K562 (cell line): ENCODE results near the gene FAM89B. TPM values are rescaled to one million over a fixed set of nuclear protein-coding genes. Genes with fewer than 3 reads are reported as not detected.

Experiments used
- CSDE1 ChIP-seq, 2 experiments: fragments of 450-650 bp; IDR thresholded peaks; 2 replicates each; pipeline ENCODE4 v1.6.1; 2016; ENCODE audit warnings: mild to moderate bottlenecking in 1 of 2
- DIDO1 ChIP-seq: fragments of 450-650 bp; IDR thresholded peaks from 2 replicates; pipeline ENCODE4 v1.6.1; 2016; ENCODE audit warnings: low read depth, missing biosample characterization, missing genetic modification characterization
- EP400 ChIP-seq: fragments of 450-650 bp; IDR thresholded peaks from 2 replicates; pipeline ENCODE4 v1.6.1; 2017; ENCODE audit warnings: antibody characterized with exemption, mild to moderate bottlenecking, moderate library complexity
- ETV1 ChIP-seq: fragments of 450-650 bp; conservative IDR thresholded peaks from 2 replicates; pipeline ENCODE4 v1.6.1; 2016; ENCODE audit warnings: missing genetic modification characterization, control low read depth, low read depth, missing compliant biosample characterization
- HSF4 ChIP-seq: fragments of 250-450 bp; sonication (Bioruptor Pico); IDR thresholded peaks from 2 replicates; pipeline ENCODE4 v2.1.2; 2022; ENCODE audit warnings: mild to moderate bottlenecking, moderate library complexity, borderline replicate concordance
- JUN ChIP-seq, 2 experiments: sonication (generic) in 1 of 2; formaldehyde crosslinking in 1 of 2; IDR thresholded peaks; 2 replicates each; pipeline versions ENCODE4 v1.6.1 to v1.8.0; 2012 to 2022; ENCODE audit warnings: borderline replicate concordance in 2 of 2, mild to moderate bottlenecking in 2 of 2, improper control_type of control experiment in 1 of 2, low read depth in 1 of 2, low read length in 1 of 2, missing genetic modification reagents in 1 of 2
- KLF6 ChIP-seq: fragments of 250-450 bp; sonication (Bioruptor Pico); IDR thresholded peaks from 2 replicates; pipeline ENCODE4 v1.4.0; 2020; ENCODE audit warnings: mild to moderate bottlenecking, moderate library complexity, borderline replicate concordance
- NRF1 ChIP-seq, 2 experiments: fragments of 450-650 bp; IDR thresholded peaks in 1 of 2; conservative IDR thresholded peaks in 1 of 2; 2 replicates each; pipeline ENCODE4 v1.6.1; 2014; ENCODE audit warnings: mild to moderate bottlenecking in 2 of 2
- POLR2H ChIP-seq: IDR thresholded peaks from 2 replicates; pipeline ENCODE4 v1.6.1; 2016; ENCODE audit warnings: missing genetic modification characterization, low read depth, mild to moderate bottlenecking, control low read depth, missing compliant biosample characterization, moderate library complexity
- POLR3A ChIP-seq: IDR thresholded peaks from 2 replicates; pipeline ENCODE4 v1.6.1; 2011; ENCODE audit warnings: borderline replicate concordance, mild to moderate bottlenecking, moderate library complexity; ENCODE audit not compliant: insufficient read length, insufficient read depth; ENCODE audit errors: extremely low read depth
- TBL1XR1 ChIP-seq, 2 experiments: IDR thresholded peaks; 2 replicates each; pipeline ENCODE4 v1.6.1; 2012; ENCODE audit warnings: improper control_type of control experiment in 2 of 2, low read length in 2 of 2, mild to moderate bottlenecking in 1 of 2
- TCF7L2 ChIP-seq: fragments of 150-350 bp; IDR thresholded peaks from 2 replicates; pipeline ENCODE4 v1.6.1; 2016; ENCODE audit warnings: low read depth, mild to moderate bottlenecking, low read length, moderate library complexity
- XRCC4 ChIP-seq: IDR thresholded peaks from one replicate; pipeline ENCODE4 v1.6.1; 2011; ENCODE audit not compliant: insufficient read depth, insufficient read length; ENCODE audit errors: extremely low read depth
- ZNF224 ChIP-seq: sonication (generic); formaldehyde crosslinking; IDR thresholded peaks from 2 replicates; pipeline ENCODE4 v1.8.0; 2022; ENCODE audit warnings: mild to moderate bottlenecking, missing genetic modification reagents
- ZNF263 ChIP-seq: sonication (generic); formaldehyde crosslinking; IDR thresholded peaks from 2 replicates; pipeline ENCODE4 v1.8.0; 2022; ENCODE audit warnings: mild to moderate bottlenecking, missing genetic modification reagents, borderline replicate concordance
- polyA plus RNA-seq, 8 experiments: library from polyadenylated mRNA; depleted of rRNA in 4 of 8; stranded (reverse) in 5 of 8; unstranded in 3 of 8; fragments of >200 nt; fragmentation: Nextera tagmentation in 2 of 8; fragmentation: Illumina TruSeq in 1 of 8; extraction: Ambion mirVana in 2 of 8; extraction: Trizol in 1 of 8; gene quantifications; 2 replicates each; pipeline versions ENCODE4 v1.2.1 to v1.2.3, GENCODE V29; 2011 to 2014; ENCODE audit warnings: inconsistent platforms in 1 of 8, missing spikeins in 1 of 8
- total RNA-seq, 7 experiments: library from RNA; depleted of rRNA in 6 of 7; stranded (reverse); fragments of >200 nt in 6 of 7; fragmentation: Illumina TruSeq in 2 of 7; extraction: Trizol in 2 of 7; gene quantifications; 2 replicates each; pipeline versions ENCODE4 v1.2.1 to v1.2.3, GENCODE V29; 2011 to 2021; ENCODE audit warnings: low replicate concordance in 1 of 7
- TF ChIP-seq, protein P1 (sequence below): sonication (generic); formaldehyde crosslinking; IDR thresholded peaks from 2 replicates; pipeline ENCODE4 v1.8.1; 2022; ENCODE audit warnings: missing genetic modification reagents
- TF ChIP-seq, protein P2 (sequence below): IDR thresholded peaks from 2 replicates; pipeline ENCODE4 v1.6.1; 2011; ENCODE audit warnings: borderline replicate concordance, low read depth, mild to moderate bottlenecking, moderate library complexity, low read length; ENCODE audit not compliant: insufficient read depth, poor library complexity, severe bottlenecking
- TF ChIP-seq, protein P3 (sequence below): sonication (generic); formaldehyde crosslinking; IDR thresholded peaks from 2 replicates; pipeline ENCODE4 v1.8.1; 2023; ENCODE audit warnings: mild to moderate bottlenecking, missing genetic modification reagents

Gene FAM89B
- total and polyA plus RNA-seq, 9 of the 15 experiments (the other 6 are each of a cell fraction or from before 2014, with no cell fraction given) = 0.32 to 27.6 (median 11.9) TPM

DNA sequence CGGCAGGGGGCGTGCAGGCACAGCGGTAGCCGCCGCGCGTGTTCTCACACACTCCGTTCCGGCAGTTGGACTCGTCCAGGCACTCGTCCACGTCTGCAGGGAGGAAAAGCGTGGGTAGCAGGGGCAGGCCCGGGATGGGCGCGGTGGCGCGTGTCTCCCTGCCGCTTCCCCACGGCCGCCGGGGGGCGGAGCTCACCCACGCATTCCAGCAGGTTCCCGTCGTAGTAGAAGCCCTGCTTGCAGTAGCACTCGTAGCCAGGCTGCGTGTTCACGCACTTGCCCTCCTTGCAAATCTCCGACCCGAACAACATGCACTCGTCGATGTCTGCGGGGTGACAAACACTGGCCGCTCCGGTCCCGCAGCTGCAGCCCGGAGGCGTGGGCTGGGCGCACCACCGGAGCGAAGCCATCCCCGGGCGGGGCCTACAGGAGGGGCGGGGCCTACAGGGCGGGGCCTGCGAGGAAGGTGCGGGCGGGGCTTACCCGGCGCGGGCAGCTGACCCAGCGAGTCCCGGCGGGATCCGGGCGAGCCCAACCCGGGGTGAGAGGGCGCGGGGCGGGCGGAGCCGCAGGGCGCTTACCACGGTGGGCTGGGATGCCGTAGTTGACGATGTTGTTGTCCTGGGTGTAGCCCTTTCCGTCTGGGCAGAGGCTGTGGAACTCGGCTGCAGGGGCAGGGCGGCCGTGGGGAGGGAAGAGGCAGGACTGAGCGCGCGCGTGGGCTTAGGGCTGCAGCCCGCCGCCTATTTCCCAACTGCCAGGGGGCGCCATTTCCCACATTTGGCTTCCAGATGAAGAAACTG, 31.8 kb upstream of the FAM89B start (continued):
- TF ChIP-seq JUN (IDR thresholded peaks at IDR 0.05; ENCODE audit: borderline replicate concordance, low read depth, low read length) (no peak), JUN (CRISPR knock-in tag; IDR thresholded peaks at IDR 0.05; ENCODE audit: borderline replicate concordance) (peak; percentile 60; the same call in 1 of the 2 replicates), TBL1XR1 (IDR thresholded peaks at IDR 0.05; ENCODE audit: low read length in 2 of 2) (peak in 1 of 2 experiments; percentile 13; a peak in 1 of 4 replicates), CSDE1 (IDR thresholded peaks at IDR 0.05) (no peak), ETV1 (tag) (no peak), ZNF263 (peak; percentile 32; the same call in 1 of the 2 replicates), TCF7L2 (no peak), XRCC4 (no peak), EP400 (peak; percentile 84), DIDO1 (no peak), POLR3A (no peak), KLF6 (0 out of 2 replicates have a peak, but pooled peaks have one; percentile 21), POLR2H (no peak), NRF1 (conservative IDR thresholded peaks at IDR 0.05 in 1 of 2, IDR thresholded peaks at IDR 0.05 in 1 of 2) (peak; percentile 64 to 72), ZNF224 (CRISPR knock-in tag) (no peak), HSF4 (CRISPR knock-in tag) (no peak)
- TF ChIP-seq, protein P1, sequence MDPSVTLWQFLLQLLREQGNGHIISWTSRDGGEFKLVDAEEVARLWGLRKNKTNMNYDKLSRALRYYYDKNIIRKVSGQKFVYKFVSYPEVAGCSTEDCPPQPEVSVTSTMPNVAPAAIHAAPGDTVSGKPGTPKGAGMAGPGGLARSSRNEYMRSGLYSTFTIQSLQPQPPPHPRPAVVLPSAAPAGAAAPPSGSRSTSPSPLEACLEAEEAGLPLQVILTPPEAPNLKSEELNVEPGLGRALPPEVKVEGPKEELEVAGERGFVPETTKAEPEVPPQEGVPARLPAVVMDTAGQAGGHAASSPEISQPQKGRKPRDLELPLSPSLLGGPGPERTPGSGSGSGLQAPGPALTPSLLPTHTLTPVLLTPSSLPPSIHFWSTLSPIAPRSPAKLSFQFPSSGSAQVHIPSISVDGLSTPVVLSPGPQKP = no peak
- TF ChIP-seq, protein P2, sequence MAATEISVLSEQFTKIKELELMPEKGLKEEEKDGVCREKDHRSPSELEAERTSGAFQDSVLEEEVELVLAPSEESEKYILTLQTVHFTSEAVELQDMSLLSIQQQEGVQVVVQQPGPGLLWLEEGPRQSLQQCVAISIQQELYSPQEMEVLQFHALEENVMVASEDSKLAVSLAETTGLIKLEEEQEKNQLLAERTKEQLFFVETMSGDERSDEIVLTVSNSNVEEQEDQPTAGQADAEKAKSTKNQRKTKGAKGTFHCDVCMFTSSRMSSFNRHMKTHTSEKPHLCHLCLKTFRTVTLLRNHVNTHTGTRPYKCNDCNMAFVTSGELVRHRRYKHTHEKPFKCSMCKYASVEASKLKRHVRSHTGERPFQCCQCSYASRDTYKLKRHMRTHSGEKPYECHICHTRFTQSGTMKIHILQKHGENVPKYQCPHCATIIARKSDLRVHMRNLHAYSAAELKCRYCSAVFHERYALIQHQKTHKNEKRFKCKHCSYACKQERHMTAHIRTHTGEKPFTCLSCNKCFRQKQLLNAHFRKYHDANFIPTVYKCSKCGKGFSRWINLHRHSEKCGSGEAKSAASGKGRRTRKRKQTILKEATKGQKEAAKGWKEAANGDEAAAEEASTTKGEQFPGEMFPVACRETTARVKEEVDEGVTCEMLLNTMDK = peak; percentile 48
- TF ChIP-seq, protein P3, sequence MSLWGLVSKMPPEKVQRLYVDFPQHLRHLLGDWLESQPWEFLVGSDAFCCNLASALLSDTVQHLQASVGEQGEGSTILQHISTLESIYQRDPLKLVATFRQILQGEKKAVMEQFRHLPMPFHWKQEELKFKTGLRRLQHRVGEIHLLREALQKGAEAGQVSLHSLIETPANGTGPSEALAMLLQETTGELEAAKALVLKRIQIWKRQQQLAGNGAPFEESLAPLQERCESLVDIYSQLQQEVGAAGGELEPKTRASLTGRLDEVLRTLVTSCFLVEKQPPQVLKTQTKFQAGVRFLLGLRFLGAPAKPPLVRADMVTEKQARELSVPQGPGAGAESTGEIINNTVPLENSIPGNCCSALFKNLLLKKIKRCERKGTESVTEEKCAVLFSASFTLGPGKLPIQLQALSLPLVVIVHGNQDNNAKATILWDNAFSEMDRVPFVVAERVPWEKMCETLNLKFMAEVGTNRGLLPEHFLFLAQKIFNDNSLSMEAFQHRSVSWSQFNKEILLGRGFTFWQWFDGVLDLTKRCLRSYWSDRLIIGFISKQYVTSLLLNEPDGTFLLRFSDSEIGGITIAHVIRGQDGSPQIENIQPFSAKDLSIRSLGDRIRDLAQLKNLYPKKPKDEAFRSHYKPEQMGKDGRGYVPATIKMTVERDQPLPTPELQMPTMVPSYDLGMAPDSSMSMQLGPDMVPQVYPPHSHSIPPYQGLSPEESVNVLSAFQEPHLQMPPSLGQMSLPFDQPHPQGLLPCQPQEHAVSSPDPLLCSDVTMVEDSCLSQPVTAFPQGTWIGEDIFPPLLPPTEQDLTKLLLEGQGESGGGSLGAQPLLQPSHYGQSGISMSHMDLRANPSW = no peak
